Right cardiac atrium (tissue), 5 donors: ENCODE results near the gene FIZ1. TPM values are rescaled to one million over a fixed set of nuclear protein-coding genes. Genes with fewer than 3 reads are reported as not detected.
A peak's percentile ranks its signal among the peaks of the same experiment; 100 is the strongest.

Experiments used
- ATAC-seq, 2 donors: fragments of 200-7000 bp; cut with Tn5 transposase; one replicate each; pipeline versions ENCODE4 v1.8.0 to v1.9.1; 2020; ENCODE audit warnings: moderate library complexity in 2 of 2, mild to moderate bottlenecking in 1 of 2
- DNase-seq, 3 donors: peaks; one replicate each; pipeline ENCODE4 v3.0.0-alpha.2; 2020
- H3K27ac ChIP-seq: one replicate; pipeline ENCODE4 v1.5.1; 2013; ENCODE audit warnings: mild to moderate bottlenecking, low read length, control low read depth, moderate library complexity
- H3K27me3 ChIP-seq: one replicate; pipeline ENCODE4 v1.6.1; 2013; ENCODE audit not compliant: control insufficient read depth, insufficient read depth
- H3K4me1 ChIP-seq: one replicate; pipeline ENCODE4 v1.6.1; 2013; ENCODE audit warnings: low read length; ENCODE audit not compliant: control insufficient read depth, insufficient read depth
- H3K4me3 ChIP-seq: one replicate; pipeline ENCODE4 v1.5.1; 2013; ENCODE audit warnings: low read length, control low read depth
- H3K9me3 ChIP-seq: one replicate; pipeline ENCODE4 v1.6.1; 2013; ENCODE audit warnings: low read length; ENCODE audit not compliant: control insufficient read depth
- WGBS: extraction: QIAGEN DNeasy Blood & Tissue Kit; methylation state at CpG from one replicate; pipeline ENCODE4 v1.1.7; 2013; 5-methylcytosine and 5-hydroxymethylcytosine counted together
- intact Hi-C, 4 donors: fragments of 100-400 bp; cut with DNase I; formaldehyde crosslinking; loops; one replicate each; pipeline versions ENCODE4 v1.11.0 to v1.14.0; 2022 to 2023
- polyA plus RNA-seq: library from polyadenylated mRNA; stranded (reverse); fragments of 200-250 nt; gene quantifications from one replicate; pipeline ENCODE4 v1.2.3, GENCODE V29; 2013
- total RNA-seq, 4 donors: library from RNA; stranded (reverse); fragmentation: NEBNext Ultra II Directional; extraction: Animal tissue kit (Norgen Biotek cat#: 25700); gene quantifications; one replicate each; pipeline ENCODE4 v1.2.1, GENCODE V29; 2021
- donor health status: healthy with polysubstance abuse.
- donor health status: DM: no; HTN: yes; CAD: no.
- donor health status: DM: no; HTN: no; CAD: no.
- donor health status: DM: no; HTN: yes; CAD: no; lungs with severe emphysema.
- donor health status: DM: yes; HTN: yes; CAD: no.

Gene FIZ1
- total and polyA plus RNA-seq, 5 donors = 16.3 to 20.0 (median 18.2) TPM

DNA sequence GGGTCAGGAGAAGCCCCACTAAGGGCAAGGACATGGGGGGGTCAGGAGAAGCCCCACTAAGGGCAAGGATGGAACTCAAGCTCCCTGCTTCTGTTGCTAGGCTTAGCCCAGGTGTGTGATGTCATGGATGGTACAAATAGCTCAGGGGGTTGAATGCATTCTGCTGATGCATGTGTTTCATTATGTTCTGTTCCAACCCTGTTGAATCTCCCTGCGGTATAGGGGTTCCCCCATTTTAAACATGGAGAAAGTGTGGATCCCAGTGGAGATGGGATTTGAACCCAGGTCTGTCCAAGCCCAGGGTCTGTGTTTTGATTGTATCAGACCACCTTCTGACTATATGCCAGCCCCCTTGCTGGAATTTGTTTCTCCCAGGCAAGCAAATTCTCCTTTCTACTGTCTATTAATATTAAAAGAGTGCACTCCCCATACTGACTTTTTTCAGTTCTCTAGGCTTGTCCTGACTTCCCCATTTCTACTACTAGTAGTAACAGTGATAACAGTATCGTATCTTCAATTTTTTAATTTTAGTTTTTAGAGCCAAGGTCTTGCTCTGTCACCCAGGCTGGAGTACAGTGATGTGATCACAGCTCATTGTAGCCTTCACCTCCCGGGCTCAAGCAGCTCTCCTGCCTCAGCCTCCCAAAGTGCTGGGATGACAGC, 12.8 kb upstream of the FIZ1 start:
- peak overlapping the region; percentile 81 for H3K27ac ChIP-seq
- no peaks in the 10 kb centered on the region for H3K27me3 ChIP-seq
- H3K4me1 ChIP-seq = peaks cover 8% of the 10 kb centered on the region
- 61% methylated on average over 3 of the region's 3 CpGs for WGBS
- DNase-seq = no peak
- intact Hi-C loops = no loop called here
- no peak for ATAC-seq
- H3K9me3 ChIP-seq = no peaks in the 10 kb centered on the region
- H3K4me3 ChIP-seq = no peak overlapping the region

DNA sequence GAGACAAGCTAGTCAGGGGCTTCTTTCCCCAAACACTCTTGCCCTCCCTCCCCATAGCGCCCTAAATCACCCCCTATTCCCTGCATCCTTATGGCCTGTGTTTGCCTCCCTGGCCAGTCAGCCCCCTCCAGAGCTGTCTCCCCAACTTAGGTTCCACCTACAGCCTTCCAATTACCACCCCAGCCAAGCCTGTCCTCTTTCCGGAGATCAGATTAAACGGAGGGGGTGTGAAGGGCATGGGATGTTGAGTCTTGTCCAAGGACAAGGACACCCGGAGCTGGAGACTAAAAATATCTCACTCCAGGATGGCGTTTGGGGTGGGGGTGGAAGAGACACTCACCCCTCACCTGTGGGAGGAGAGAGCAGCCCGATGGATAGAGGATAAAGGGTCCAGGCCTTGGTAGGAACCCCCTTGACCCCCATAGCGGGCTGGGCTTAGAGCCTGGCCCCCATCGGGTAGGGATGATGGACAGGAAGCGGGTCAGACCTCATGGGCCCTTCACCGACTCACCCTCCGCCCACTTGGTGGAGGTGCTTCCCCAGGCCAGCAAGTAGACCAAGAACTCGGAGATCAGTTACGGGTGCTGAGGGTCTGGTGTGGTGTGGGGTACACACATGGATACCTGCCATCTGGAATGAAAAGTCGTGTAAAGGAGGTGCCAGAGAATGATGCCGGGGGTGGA, 12.1 kb upstream of the FIZ1 start:
- intact Hi-C loops = no loop called here
- Histone ChIP-seq H3K4me3 (no peak overlapping the region), H3K4me1 (peaks cover 12% of the 10 kb centered on the region), H3K27me3 (no peaks in the 10 kb centered on the region), H3K27ac (peak overlapping the region; percentile 79), H3K9me3 (no peaks in the 10 kb centered on the region)
- ATAC-seq (peak; percentile 52 to 60), DNase-seq (peak in 1 of 3 donors; percentile 51)
- 49% methylated on average over 15 of the region's 15 CpGs for WGBS

DNA sequence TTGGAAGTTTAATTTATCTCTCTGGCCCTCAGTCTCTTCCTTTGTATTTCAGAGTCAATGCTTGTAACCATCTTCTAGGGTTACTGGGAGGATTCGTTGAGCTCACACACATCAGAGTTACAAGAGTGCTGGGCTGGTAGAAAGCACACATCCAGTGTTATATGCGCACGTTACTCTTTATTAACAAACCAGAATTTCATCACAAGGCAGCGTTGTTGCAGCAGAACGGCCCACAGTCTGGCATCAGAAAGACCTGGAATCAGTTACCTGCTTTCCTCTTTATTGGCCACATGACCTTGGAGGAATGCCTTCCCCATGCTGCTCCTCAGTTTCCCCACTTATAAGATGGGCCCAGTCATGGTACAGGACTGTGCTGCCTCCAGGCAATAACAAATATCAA, 10.0 kb upstream of the FIZ1 start:
- Histone ChIP-seq H3K9me3 (no peaks in the 10 kb centered on the region), H3K27ac (no peak overlapping the region), H3K4me1 (peaks cover 12% of the 10 kb centered on the region), H3K4me3 (no peak overlapping the region), H3K27me3 (no peaks in the 10 kb centered on the region)
- intact Hi-C loops = loop anchor here in 3 of 4 donors (5.0 to 10.0 kb wide), 2 partner anchors 92 to 95 kb away; no protein-coding TSS in a partner anchor
- ATAC-seq = no peak
- DNase-seq = peak in 1 of 3 donors; percentile 7
- 92% methylated on average over 5 of the region's 5 CpGs for WGBS

DNA sequence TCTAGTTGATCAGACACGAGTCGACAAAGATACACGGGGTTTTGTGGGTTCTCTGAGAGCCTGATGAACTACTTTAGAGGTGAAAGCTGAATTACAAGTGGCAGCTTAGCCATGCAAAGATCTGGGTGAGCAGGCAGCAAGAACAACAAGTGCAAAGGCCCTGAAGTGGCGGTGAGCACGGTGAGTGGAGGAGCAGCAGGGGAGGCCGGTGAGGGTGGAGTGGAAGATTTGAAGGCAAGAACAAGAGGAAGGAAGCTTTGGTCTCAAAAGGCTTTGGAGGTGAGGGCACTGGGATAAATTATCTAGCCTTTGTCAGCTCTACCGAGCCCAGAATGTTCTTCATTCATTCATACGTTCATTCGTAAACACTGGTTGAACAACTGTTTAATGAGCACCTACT, 7.5 kb upstream of the FIZ1 start:
- H3K27ac ChIP-seq = no peak overlapping the region
- peaks cover 9% of the 10 kb centered on the region for H3K4me1 ChIP-seq

DNA sequence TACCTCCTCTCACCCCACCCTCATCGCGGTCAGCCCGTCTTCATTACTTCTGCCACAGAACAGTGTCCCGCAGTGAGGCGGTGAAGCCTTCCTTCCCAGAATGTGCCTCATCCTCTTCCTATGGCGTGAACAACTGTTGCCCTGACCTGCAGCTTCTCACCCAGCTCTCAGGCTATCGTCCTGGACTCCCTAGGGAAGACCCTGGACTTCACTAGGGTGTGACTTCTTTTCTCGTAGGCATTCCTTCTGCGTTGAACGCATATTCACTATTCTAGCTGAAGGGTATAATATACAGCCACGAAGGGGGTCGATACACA, 7.1 kb upstream of the FIZ1 start:
- intact Hi-C loops = loop anchor here in 3 of 4 donors (5.0 to 10.0 kb wide), 2 partner anchors 89 to 92 kb away; no protein-coding TSS in a partner anchor
- Histone ChIP-seq H3K27me3 (no peaks in the 10 kb centered on the region), H3K9me3 (no peaks in the 10 kb centered on the region), H3K4me3 (peak overlapping the region; percentile 75), H3K27ac (peak overlapping the region; percentile 96), H3K4me1 (peaks cover 9% of the 10 kb centered on the region)
- ATAC-seq = no peak
- no peak for DNase-seq
- WGBS = 18% methylated on average over 12 of the region's 12 CpGs

More for the DNA sequence above, 7.5 kb upstream of the FIZ1 start:
- DNase-seq (peak in 1 of 3 donors; percentile 55), ATAC-seq (no peak)
- Histone ChIP-seq H3K27me3 (no peaks in the 10 kb centered on the region), H3K4me3 (no peak overlapping the region), H3K9me3 (no peaks in the 10 kb centered on the region)
- intact Hi-C loops = loop anchor here in 3 of 4 donors (5.0 to 10.0 kb wide), 2 partner anchors 90 to 92 kb away; no protein-coding TSS in a partner anchor
- WGBS = 71% methylated on average over 9 of the region's 9 CpGs

DNA sequence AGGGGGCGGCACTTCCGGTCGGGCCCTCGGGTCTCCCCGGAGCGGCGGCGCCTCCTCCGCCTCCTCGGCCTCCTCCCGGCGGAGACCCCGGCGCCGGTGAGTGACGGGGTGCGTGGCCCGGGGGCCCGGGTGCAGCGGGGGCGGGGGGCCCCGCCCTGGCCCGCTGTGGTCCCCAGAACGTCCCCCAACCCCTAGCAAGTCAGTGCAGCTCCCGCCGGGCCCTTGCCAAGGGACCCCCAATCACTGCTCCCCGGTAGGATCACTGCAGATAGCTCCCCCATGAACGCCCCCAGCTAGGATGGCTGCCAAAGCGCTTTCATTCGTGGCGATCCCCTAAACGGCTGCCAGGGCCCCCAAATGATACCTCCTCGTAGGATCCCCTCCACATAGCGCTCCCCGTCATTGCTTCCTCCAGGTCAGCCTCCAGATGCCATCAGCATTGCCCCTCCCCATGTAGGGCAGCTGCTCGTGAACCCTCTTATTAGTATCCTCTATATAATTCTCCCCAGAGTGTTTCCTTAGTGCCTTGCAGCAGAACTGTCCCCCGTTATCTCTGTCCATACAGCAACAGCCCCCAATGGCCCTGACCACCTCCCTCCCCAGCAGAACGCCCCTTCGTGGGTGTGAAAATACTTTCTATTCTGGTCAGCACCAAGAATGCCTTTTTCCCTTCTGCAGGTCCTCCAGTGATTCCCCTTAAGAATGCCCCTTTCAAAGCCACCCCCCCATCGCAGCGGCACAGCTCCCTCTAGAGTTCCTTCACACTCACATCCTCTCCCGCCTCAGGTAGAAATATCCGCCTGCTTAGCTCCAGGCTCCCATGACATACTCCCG, 6.5 kb upstream of the FIZ1 start, which contains the start of gene ZNF865:
TSS of gene ZNF865 (plus strand) at position 11 of the 834 bp plus-strand sequence. CDS start 7,972 bp downstream, outside the sequence.
- Histone ChIP-seq H3K9me3 (no peaks in the 10 kb centered on the region), H3K4me3 (peak within 1 kb of the TSS; percentile 75), H3K27me3 (no peaks in the 10 kb centered on the region), H3K4me1 (peaks cover 7% of the 10 kb centered on the region), H3K27ac (peak within 1 kb of the TSS; percentile 98)
- DNase-seq (peak; percentile 66 to 86 (median 84)), ATAC-seq (peak; percentile 36 to 39)
- under 1% methylated on average over 44 of the region's 44 CpGs for WGBS
- intact Hi-C loops = loop anchor here in 3 of 4 donors (5.0 to 10.0 kb wide), 2 partner anchors 89 to 91 kb away; no protein-coding TSS in a partner anchor

DNA sequence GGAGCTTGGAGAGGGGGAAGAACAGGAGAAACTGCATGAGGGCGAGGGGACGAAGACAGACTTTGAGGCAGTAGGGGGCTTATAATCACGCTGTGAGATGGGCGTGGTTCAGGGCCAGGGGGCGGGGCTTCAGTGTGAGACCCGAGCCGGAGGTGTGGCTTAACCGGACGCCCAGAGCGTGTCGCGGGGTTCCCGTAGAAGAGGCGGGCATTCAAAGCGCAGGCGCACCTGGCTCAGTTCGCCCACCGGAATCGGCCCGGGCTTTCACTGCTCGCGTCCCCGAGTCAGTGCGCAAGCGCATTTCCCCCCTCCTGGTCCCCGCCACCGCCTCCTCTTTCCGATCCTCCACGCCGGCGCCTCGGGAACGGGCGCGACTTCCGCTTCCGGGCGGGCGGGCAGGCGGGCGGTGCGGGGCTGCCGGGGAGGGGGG, 5.9 kb upstream of the FIZ1 start:
- peak overlapping the region; percentile 98 for H3K27ac ChIP-seq
- DNase-seq (peak; percentile 98 to 99 (median 99)), ATAC-seq (peak; percentile 84 to 85)
- peaks cover 3% of the 10 kb centered on the region for H3K4me1 ChIP-seq
- H3K9me3 ChIP-seq = no peaks in the 10 kb centered on the region
- intact Hi-C loops = loop anchor here in 3 of 4 donors (5.0 to 10.0 kb wide), 2 partner anchors 88 to 90 kb away; no protein-coding TSS in a partner anchor
- peak overlapping the region; percentile 75 for H3K4me3 ChIP-seq
- WGBS = under 1% methylated on average over 43 of the region's 43 CpGs
- no peaks in the 10 kb centered on the region for H3K27me3 ChIP-seq

DNA sequence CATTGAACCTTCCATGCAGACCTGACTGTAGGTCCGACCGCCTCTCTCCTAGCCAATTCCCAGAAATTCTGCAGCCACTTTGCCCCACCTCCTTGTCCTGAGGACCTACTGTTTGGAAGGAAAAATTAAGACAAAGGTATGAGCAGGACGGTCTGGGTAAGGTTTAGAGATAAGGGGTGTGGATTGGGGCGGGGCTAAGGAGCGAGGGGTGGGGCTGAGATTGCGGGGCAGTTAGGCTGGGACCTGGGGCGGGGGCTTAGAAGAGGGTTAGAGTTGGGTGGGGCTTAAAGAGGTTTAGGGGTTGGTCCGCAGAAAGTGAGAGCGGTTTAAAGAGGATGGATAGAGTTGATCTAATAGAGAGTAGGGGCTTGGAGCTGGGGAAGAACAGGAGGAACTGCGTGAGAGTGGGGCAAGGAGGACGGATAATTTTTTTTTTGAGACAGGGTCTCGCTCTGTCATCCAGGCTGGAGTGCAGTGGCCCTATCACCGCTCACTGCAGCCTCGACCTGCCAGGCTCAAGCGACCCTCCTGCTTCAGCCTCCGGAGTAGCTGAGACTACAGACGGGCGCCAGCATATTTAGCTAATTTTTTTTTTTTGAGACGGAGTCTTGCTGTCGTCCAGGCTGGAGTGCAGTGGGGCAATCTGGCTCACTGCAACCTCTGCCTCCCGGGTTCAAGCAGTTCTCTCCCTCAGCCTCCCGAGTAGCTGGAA, 4.4 kb upstream of the FIZ1 start:
- H3K9me3 ChIP-seq = no peaks in the 10 kb centered on the region
- no peak overlapping the region for H3K27ac ChIP-seq
- H3K27me3 ChIP-seq = no peaks in the 10 kb centered on the region
- WGBS = 72% methylated on average over 22 of the region's 22 CpGs
- no peak for ATAC-seq
- peaks cover 3% of the 10 kb centered on the region for H3K4me1 ChIP-seq
- DNase-seq = peak in 1 of 3 donors; percentile 51
- H3K4me3 ChIP-seq = no peak overlapping the region
- intact Hi-C loops = loop anchor here in 1 of 4 donors (10.0 kb wide), 1 partner anchor 89 kb away; no protein-coding TSS in a partner anchor

DNA sequence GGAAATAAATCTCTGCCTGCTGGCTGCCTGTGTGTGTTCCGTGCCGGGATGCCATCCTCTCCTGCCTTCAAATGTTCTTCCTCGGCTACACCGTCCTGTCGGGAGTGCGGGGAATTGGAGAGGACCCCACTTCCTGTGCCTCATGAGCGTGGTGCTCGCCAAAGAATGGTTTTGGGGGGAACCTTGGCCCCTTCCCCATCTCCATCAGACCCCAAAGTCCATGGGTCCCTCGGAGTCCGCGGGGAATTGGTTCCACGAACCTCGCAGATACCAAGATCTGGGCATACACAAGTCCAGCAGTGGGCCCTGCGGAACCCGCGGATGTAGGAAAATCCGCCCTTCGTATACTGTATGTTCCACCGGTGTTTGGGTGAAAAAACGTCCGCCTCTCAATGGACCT, 3.8 kb upstream of the FIZ1 start:
- H3K27ac ChIP-seq = no peak overlapping the region
- no peak overlapping the region for H3K4me3 ChIP-seq
- WGBS = 85% methylated on average over 21 of the region's 21 CpGs
- intact Hi-C loops = loop anchor here in 1 of 4 donors (10.0 kb wide), 1 partner anchor 88 kb away; no protein-coding TSS in a partner anchor
- no peaks in the 10 kb centered on the region for H3K27me3 ChIP-seq
- no peaks in the 10 kb centered on the region for H3K9me3 ChIP-seq
- ATAC-seq (no peak), DNase-seq (peak in 1 of 3 donors; percentile 58)
- H3K4me1 ChIP-seq = peaks cover 3% of the 10 kb centered on the region
